ENCODE results near the gene HGS. TPM values are rescaled to one million over a fixed set of nuclear protein-coding genes. Genes with fewer than 3 reads are reported as not detected.

Gene HGS
- total and polyA plus RNA-seq, 2 of the 4 experiments (the other 2 are of a cell fraction) = 52.5 to 137 TPM

GRCh38 chr17:81700353-81701287 lies 16.8 kb downstream of the HGS start:
- H3K56ac ChIP-seq (ENCODE audit: extremely low read depth, insufficient read depth, low read length) = no peak overlapping the region
- H2BK20ac ChIP-seq (ENCODE audit: low read depth, low read length) = no peak overlapping the region
- no peaks in the 10 kb centered on the region for H3K27me3 ChIP-seq (ENCODE audit: control insufficient read depth, insufficient read depth, low read length)
- H3K14ac ChIP-seq (replicated peaks; ENCODE audit: low read depth, low read length) = no peak overlapping the region
- intact Hi-C loops (cut with micrococcal nuclease) (no loop called here), in situ Hi-C loops (cut with MboI; ENCODE audit: low sequenced_read_pairs) (no loop called here), dilution Hi-C loops (cut with HindIII; ENCODE audit: low sequenced_read_pairs, unreplicated experiment) (no loop called here)
- peaks cover 15 to 65% of the 10 kb centered on the region in 2 experiments for H3K79me1 ChIP-seq (ENCODE audit: low read depth in 1 of 2, low read length in 2 of 2)
- H3K36me3 ChIP-seq (ENCODE audit: control insufficient read depth, insufficient read depth, low read length) = peaks cover 47% of the 10 kb centered on the region
- no peak overlapping the region for H3K27ac ChIP-seq (ENCODE audit: insufficient read depth, low read length)
- no peak overlapping the region for H4K8ac ChIP-seq (ENCODE audit: low read depth in 2 of 2, low read length in 2 of 2)
- ATAC-seq (ENCODE audit: low read depth) (no peak), DNase-seq (no peak)
- no peak overlapping the region for H2BK15ac ChIP-seq (ENCODE audit: low read depth, low read length)
- H2BK120ac ChIP-seq (ENCODE audit: low read depth, low read length) = no peak overlapping the region
- H3K9me3 ChIP-seq (ENCODE audit: control insufficient read depth, insufficient read depth, low read length) = no peaks in the 10 kb centered on the region
- H3K9me1 ChIP-seq (ENCODE audit: insufficient read depth, low read length) = no peaks in the 10 kb centered on the region
- CTCF ChIA-PET = interaction anchor here (0.6 kb wide), 1 partner anchor 12 kb away, joined by 4 read pairs; no protein-coding TSS in a partner anchor
- H3K9ac ChIP-seq (ENCODE audit: low read depth, low read length) = no peak overlapping the region
- H4K91ac ChIP-seq (ENCODE audit: insufficient read depth, low read depth, low read length) = no peak overlapping the region
- H3K4me3 ChIP-seq (ENCODE audit: insufficient read depth, low read depth, low read length) = no peak overlapping the region
- no peak overlapping the region for H3K18ac ChIP-seq (ENCODE audit: low read depth, low read length)
- no peak overlapping the region for H2AFZ ChIP-seq (replicated peaks; ENCODE audit: low read length, poor library complexity)
- no peak for TF ChIP-seq NFE2L2 (IDR thresholded peaks at IDR 0.05; ENCODE audit: low read depth, low read length)
- TF ChIP-seq SMC3 (IDR thresholded peaks at IDR 0.05; ENCODE audit: low read depth, low read length) = no peak
- TF ChIP-seq POLR2A (IDR thresholded peaks at IDR 0.05; ENCODE audit: low read depth, low read length) = no peak
- TF ChIP-seq MAZ (IDR thresholded peaks at IDR 0.05; ENCODE audit: borderline replicate concordance, low read depth, low read length) = no peak
- no peak for TF ChIP-seq RCOR1 (IDR thresholded peaks at IDR 0.05; ENCODE audit: insufficient replicate concordance, low read length)
- TF ChIP-seq FOS (IDR thresholded peaks at IDR 0.05; ENCODE audit: low read depth, low read length) = no peak
- no peak for TF ChIP-seq MXI1 (IDR thresholded peaks at IDR 0.05; ENCODE audit: borderline replicate concordance, low read depth, low read length)
- TF ChIP-seq BHLHE40 (IDR thresholded peaks at IDR 0.05; ENCODE audit: low read depth, low read length) = no peak
- no TSS peak for BruUV-seq (replicated peaks)
- H2AK9ac ChIP-seq (replicated peaks; ENCODE audit: low read depth, low read length, poor library complexity) = no peak overlapping the region
- peaks cover 55% of the 10 kb centered on the region for H4K20me1 ChIP-seq (ENCODE audit: insufficient read depth, low read length)
- peaks cover 7% of the 10 kb centered on the region for H3K4me1 ChIP-seq (ENCODE audit: control insufficient read depth, insufficient read depth, low read length)
- POLR2A ChIA-PET (ENCODE audit: unreplicated experiment) = no interaction called here
- no peak overlapping the region for H2AK5ac ChIP-seq (ENCODE audit: low read depth, low read length)
- no peak overlapping the region for H3K4ac ChIP-seq (ENCODE audit: low read depth, low read length)
- H3K23ac ChIP-seq (ENCODE audit: low read depth, low read length) = no peak overlapping the region
- no peak overlapping the region for H4K5ac ChIP-seq (ENCODE audit: low read depth, low read length)
- WGBS, 2 experiments (ENCODE audit: extremely low coverage in 2 of 2, insufficient read length in 1 of 2) = 86% methylated on average over 10 of the region's 25 CpGs; no CpG with 5 or more reads in 1 of the 2 experiments
- no peak overlapping the region for H3K4me2 ChIP-seq (ENCODE audit: low read depth, low read length)
- no peak overlapping the region for H2BK5ac ChIP-seq (ENCODE audit: low read depth, low read length, poor library complexity, severe bottlenecking)
